Natural killer cell (primary cell): ENCODE measurements around the gene FOXD4L5. TPM values are rescaled to one million over a fixed set of nuclear protein-coding genes. Genes with fewer than 3 reads are reported as not detected.
"Not testable (repeated sequence)": the region's sequence is repeated elsewhere in the genome, so short reads cannot be mapped to it uniquely, and the experiment has no call there.

Experiments used
- ATAC-seq, 3 donors: fragments of 150-1000 bp in 2 of 3; fragments of 200-7000 bp in 1 of 3; cut with Tn5 transposase; 1 replicate in 1 of 3; 2 replicates in 2 of 3; pipeline ENCODE4 v1.10.0; 2021; ENCODE audit warnings: mild to moderate bottlenecking in 2 of 3, moderate library complexity in 2 of 3
- DNase-seq, 2 donors: peaks; one replicate each; pipeline versions ENCODE4 v3.0.0 to v3.0.0-alpha.2; 2013 to 2021; ENCODE audit warnings: mixed read lengths in 1 of 2
- H3K27ac ChIP-seq: one replicate; pipeline ENCODE4 v1.5.1; 2013; ENCODE audit warnings: mild to moderate bottlenecking, low read length
- H3K27me3 ChIP-seq: one replicate; pipeline ENCODE4 v1.6.1; 2013; ENCODE audit warnings: low read length; ENCODE audit not compliant: control insufficient read depth, insufficient read depth
- H3K36me3 ChIP-seq: one replicate; pipeline ENCODE4 v1.6.1; 2013; ENCODE audit warnings: low read length; ENCODE audit not compliant: control insufficient read depth, insufficient read depth
- H3K4me1 ChIP-seq: one replicate; pipeline ENCODE4 v1.6.1; 2013; ENCODE audit warnings: low read length; ENCODE audit not compliant: control insufficient read depth, insufficient read depth
- H3K4me3 ChIP-seq: one replicate; pipeline ENCODE4 v1.5.1; 2013; ENCODE audit warnings: low read length
- H3K9me3 ChIP-seq: one replicate; pipeline ENCODE4 v1.6.1; 2013; ENCODE audit warnings: low read length; ENCODE audit not compliant: control insufficient read depth, insufficient read depth
- H3K27ac Mint-ChIP-seq, 2 donors: one replicate each; pipeline ENCODE4 v1.8.0; 2022; ENCODE audit warnings: mild to moderate bottlenecking in 2 of 2, mixed read lengths in 2 of 2, moderate library complexity in 1 of 2
- H3K27me3 Mint-ChIP-seq, 2 donors: one replicate each; pipeline ENCODE4 v1.8.0; 2022; ENCODE audit warnings: low read depth in 2 of 2, mixed read lengths in 2 of 2
- H3K36me3 Mint-ChIP-seq: one replicate; pipeline ENCODE4 v1.8.0; 2022; ENCODE audit warnings: mixed read lengths
- H3K4me1 Mint-ChIP-seq, 2 donors: one replicate each; pipeline ENCODE4 v1.8.0; 2022; ENCODE audit warnings: mixed read lengths in 2 of 2
- H3K4me3 Mint-ChIP-seq: one replicate; pipeline ENCODE4 v1.8.0; 2022; ENCODE audit warnings: mild to moderate bottlenecking, moderate library complexity, mixed read lengths
- H3K9me3 Mint-ChIP-seq, 2 donors: one replicate each; pipeline ENCODE4 v1.8.0; 2022; ENCODE audit warnings: mixed read lengths in 2 of 2
- WGBS: methylation state at CpG from one replicate; pipeline ENCODE4 v1.1.7; 2013; ENCODE audit warnings: missing lambda C conversion rate; ENCODE audit not compliant: insufficient coverage; 5-methylcytosine and 5-hydroxymethylcytosine counted together
- intact Hi-C: fragments of 100-400 bp; cut with micrococcal nuclease; formaldehyde crosslinking; loops from one replicate; pipeline ENCODE4 v1.14.2; 2022
- total RNA-seq, 4 donors: library from RNA; stranded (reverse); fragments of 120-200 nt in 1 of 4; gene quantifications; one replicate each; pipeline versions ENCODE4 v1.2.3 to v1.2.4, GENCODE V29; 2013 to 2022

The FOXD4L5 gene
- not detected for total RNA-seq
- not detected for total RNA-seq (2013)

- no CpG with 5 or more reads among the region's 2 CpGs for WGBS
- H3K4me3 Mint-ChIP-seq, ATAC-seq, H3K9me3 ChIP-seq, H3K36me3 Mint-ChIP-seq, H3K4me1 ChIP-seq, H3K27me3 ChIP-seq, DNase-seq, H3K27ac ChIP-seq, H3K4me1 Mint-ChIP-seq, H3K27ac Mint-ChIP-seq, intact Hi-C loops, H3K4me3 ChIP-seq, H3K27me3 Mint-ChIP-seq, H3K9me3 Mint-ChIP-seq, H3K36me3 ChIP-seq: not testable (repeated sequence)
These were observed at the start of gene FOXD4L5 for GRCh38 chr9:65285109-65285508. TSS of gene FOXD4L5 (minus strand) at chr9:65285209. CDS start at chr9:65284377, 832 bp downstream.

- 16% methylated on average over 7 of the region's 33 CpGs for WGBS
- DNase-seq, ATAC-seq, H3K9me3 Mint-ChIP-seq, H3K4me3 Mint-ChIP-seq, H3K36me3 Mint-ChIP-seq, H3K27me3 Mint-ChIP-seq, H3K27ac ChIP-seq, H3K27me3 ChIP-seq, H3K4me1 ChIP-seq, H3K9me3 ChIP-seq, H3K4me3 ChIP-seq, H3K36me3 ChIP-seq, H3K4me1 Mint-ChIP-seq, H3K27ac Mint-ChIP-seq, intact Hi-C loops: not testable (repeated sequence)
These were observed 1.1 kb downstream of the FOXD4L5 start for GRCh38 chr9:65283943-65284342.

- WGBS = no CpG with 5 or more reads among the region's 27 CpGs
- DNase-seq, H3K27ac ChIP-seq, ATAC-seq, H3K9me3 Mint-ChIP-seq, intact Hi-C loops, H3K4me3 Mint-ChIP-seq, H3K4me1 ChIP-seq, H3K27me3 ChIP-seq, H3K27me3 Mint-ChIP-seq, H3K4me1 Mint-ChIP-seq, H3K36me3 Mint-ChIP-seq, H3K27ac Mint-ChIP-seq, H3K4me3 ChIP-seq, H3K36me3 ChIP-seq, H3K9me3 ChIP-seq: not testable (repeated sequence)
These were observed 2.0 kb downstream of the FOXD4L5 start for GRCh38 chr9:65282976-65283375.
